GM20000 (cell line): Measurements from ENCODE around the gene VAT1.

Source experiments
- DNase-seq: peaks from one replicate; pipeline ENCODE4 v3.0.0; 2012; ENCODE audit warnings: low spot score
- CTCF ChIP-seq: IDR thresholded peaks from 2 replicates; pipeline ENCODE4 v1.5.1; 2012; ENCODE audit warnings: mild to moderate bottlenecking, control low read depth; ENCODE audit errors: extremely low read depth, missing control alignments

The VAT1 gene

GRCh38 chr17:42971589-42971988 is 50.6 kb downstream of the VAT1 start:
- no peak for DNase-seq

GRCh38 chr17:42969001-42969581 is 53.1 kb downstream of the VAT1 start:
- no peak for TF ChIP-seq CTCF
- DNase-seq: no peak

More at GRCh38 chr17:42971589-42971988, 50.6 kb downstream of the VAT1 start:
- no peak for TF ChIP-seq CTCF

DNA sequence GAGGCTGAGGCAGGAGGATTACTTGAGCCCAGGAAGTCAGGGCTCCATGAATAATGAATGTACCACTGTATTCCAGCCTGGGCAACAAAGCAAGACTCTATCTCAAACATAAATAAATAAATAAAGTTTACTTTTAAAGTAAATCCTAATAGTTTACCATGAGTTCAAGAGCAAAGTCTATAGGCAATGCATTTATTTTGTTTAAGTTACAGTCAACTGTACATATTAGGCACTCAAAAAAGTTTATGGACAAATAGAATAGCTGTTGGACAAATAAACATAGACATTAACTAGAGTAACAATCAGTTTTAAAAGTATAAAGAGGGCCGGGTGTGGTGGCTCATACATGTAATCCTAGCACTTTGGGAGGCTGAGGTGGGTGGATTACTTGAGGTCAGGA is 54.3 kb downstream of the VAT1 start:
- no peak for TF ChIP-seq CTCF
- DNase-seq: no peak
